Thymus (tissue), 11 donors: ENCODE results near the gene CTBP2. TPM values are rescaled to one million over a fixed set of nuclear protein-coding genes. Genes with fewer than 3 reads are reported as not detected.
A peak's percentile ranks its signal among the peaks of the same experiment; 100 is the strongest.

Experiments used
- DNase-seq, 9 donors: peaks; one replicate each; pipeline ENCODE4 v3.0.0-alpha.2; 2013; ENCODE audit warnings: low spot score in 9 of 9, low read depth in 6 of 9, missing footprints in 1 of 9
- H3K27ac ChIP-seq, 2 donors: one replicate each; pipeline ENCODE4 v1.5.1; 2013; ENCODE audit warnings: control low read depth in 1 of 2, low read depth in 1 of 2, low read length in 1 of 2, mild to moderate bottlenecking in 1 of 2, moderate library complexity in 1 of 2
- H3K27me3 ChIP-seq, 2 donors: one replicate each; pipeline ENCODE4 v1.5.1; 2013; ENCODE audit warnings: low read length in 1 of 2; ENCODE audit not compliant: control insufficient read depth in 2 of 2, insufficient read depth in 1 of 2
- H3K36me3 ChIP-seq, 2 donors: one replicate each; pipeline ENCODE4 v1.5.1; 2013; ENCODE audit warnings: low read length in 1 of 2, mild to moderate bottlenecking in 1 of 2, moderate library complexity in 1 of 2; ENCODE audit not compliant: control insufficient read depth in 2 of 2, insufficient read depth in 2 of 2
- H3K4me1 ChIP-seq, 2 donors: one replicate each; pipeline ENCODE4 v1.5.1; 2013; ENCODE audit warnings: low read length in 2 of 2; ENCODE audit not compliant: control insufficient read depth in 2 of 2, insufficient read depth in 2 of 2
- H3K4me3 ChIP-seq, 2 donors: one replicate each; pipeline ENCODE4 v1.5.1; 2013; ENCODE audit warnings: low read length in 2 of 2, control low read depth in 1 of 2, mild to moderate bottlenecking in 1 of 2
- H3K9me3 ChIP-seq, 2 donors: one replicate each; pipeline ENCODE4 v1.5.1; 2013; ENCODE audit warnings: low read length in 1 of 2, mild to moderate bottlenecking in 1 of 2; ENCODE audit not compliant: control insufficient read depth in 2 of 2, insufficient read depth in 1 of 2
- WGBS: extraction: QIAGEN DNeasy Blood & Tissue Kit; methylation state at CpG from one replicate; pipeline ENCODE4 v1.1.7; 2013; 5-methylcytosine and 5-hydroxymethylcytosine counted together
- polyA plus RNA-seq: library from polyadenylated mRNA; stranded (reverse); fragments of 200-250 nt; gene quantifications from one replicate; pipeline ENCODE4 v1.2.3, GENCODE V29; 2013
- total RNA-seq: library from RNA; stranded (reverse); fragments of 120-200 nt; gene quantifications from one replicate; pipeline ENCODE4 v1.2.4, GENCODE V29; 2013
- donor health status: healthy.

Gene CTBP2
- total and polyA plus RNA-seq, 2 donors = 7.1 to 14.6 TPM

DNA sequence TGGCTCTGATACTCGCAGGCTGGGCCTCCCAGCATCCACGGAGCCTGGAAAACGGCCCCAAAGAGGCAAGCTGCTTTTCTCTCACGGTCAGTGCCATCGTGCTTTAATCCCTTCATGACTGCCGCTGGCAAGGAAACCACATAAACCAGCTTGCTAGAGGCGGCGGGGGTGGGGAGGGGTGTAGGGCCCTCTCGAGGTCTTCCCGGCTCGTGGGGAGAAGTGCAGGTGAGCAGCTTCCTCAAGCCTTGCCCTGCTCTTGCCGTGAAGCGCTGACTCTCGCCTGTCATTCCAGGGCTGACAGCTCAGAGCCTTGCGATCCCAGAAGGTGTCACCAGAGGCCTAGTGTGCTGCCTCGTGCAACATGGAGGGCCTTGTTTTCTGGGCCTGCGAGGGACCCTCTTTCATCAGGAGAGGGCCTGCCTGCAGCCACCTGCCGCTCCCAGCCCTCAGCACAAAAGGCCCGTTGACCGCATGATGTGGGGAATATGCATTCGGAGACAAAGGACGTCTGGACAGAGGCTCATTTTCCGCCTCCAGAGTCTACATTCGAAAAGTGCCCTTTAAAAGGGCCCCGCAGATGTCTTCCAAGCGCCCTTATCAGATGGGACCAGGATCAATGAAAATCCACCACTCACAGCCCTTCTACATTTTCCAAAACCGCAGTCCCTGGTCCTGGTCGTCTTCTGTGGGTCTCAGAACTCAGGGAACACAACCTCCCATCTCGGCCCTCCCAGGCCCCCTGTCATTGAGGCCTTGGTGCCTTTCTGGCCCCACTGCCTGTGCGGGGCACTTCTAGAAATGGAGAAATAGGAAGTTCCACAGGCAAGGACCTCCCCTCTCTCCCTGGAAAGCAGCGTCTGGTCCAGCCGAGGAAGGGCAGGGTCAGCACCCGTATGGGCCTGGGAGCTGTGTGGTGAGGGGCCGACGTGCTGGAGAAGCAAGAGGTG, 159.7 kb downstream of the CTBP2 start:
- DNase-seq = peak in 4 of 9 donors; percentile 16 to 54 (median 25)
- Histone ChIP-seq H3K36me3 (no peaks in the 10 kb centered on the region), H3K4me1 (peaks cover 6 to 7% of the 10 kb centered on the region in 2 donors), H3K9me3 (no peaks in the 10 kb centered on the region), H3K27ac (no peak overlapping the region), H3K27me3 (no peaks in the 10 kb centered on the region), H3K4me3 (no peak overlapping the region)
- WGBS = 55% methylated on average over 35 of the region's 35 CpGs

DNA sequence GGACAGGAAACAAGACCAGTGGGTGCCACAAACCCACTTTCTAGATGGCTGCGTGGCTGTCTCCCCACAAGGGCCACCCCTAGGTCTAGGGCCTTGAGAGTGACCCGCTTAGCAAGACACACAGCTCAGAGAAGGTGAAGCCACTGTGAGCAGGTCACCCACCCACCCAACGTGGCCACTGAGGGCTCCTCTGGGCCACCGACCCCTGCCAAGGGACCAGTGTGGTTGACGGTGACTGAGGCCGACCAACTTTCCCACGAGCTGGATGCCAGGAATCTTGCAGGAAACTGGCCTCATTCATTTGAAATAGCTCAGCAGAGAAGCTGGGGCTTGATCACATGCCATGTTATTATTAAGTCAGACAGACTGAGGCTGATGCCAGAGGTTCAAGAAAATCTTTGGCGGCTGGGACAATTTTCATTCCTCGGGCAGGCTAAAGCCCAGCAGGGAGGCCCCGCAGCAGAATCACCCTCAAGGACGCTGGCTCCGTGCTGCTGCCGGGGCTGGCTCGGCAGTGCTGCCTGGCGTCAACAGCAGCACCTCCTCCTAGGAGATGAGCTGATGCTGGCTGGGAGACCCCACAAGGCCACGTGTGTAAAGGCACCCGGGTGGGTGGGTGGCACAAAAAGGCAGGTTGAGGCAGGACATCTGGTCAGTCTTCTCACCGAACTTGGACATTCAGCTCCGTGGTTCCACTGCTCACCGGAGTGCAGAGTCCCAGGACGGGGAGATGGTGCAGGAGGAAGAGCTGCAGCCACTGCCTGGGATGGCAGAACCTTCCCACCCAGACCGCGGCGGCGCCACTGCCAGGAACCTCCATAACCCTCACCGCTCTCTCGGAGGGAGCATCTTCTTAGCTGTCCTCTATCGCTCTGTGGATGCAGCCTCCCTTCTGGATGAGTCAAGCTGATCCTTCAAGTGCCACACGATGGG, 160.7 kb downstream of the CTBP2 start:
- no peak overlapping the region for H3K27ac ChIP-seq
- 93% methylated on average over 29 of the region's 29 CpGs for WGBS
- no peaks in the 10 kb centered on the region for H3K36me3 ChIP-seq
- peaks cover 6 to 7% of the 10 kb centered on the region in 2 donors for H3K4me1 ChIP-seq
- H3K9me3 ChIP-seq = no peaks in the 10 kb centered on the region
- H3K4me3 ChIP-seq = no peak overlapping the region
- DNase-seq = no peak
- H3K27me3 ChIP-seq = no peaks in the 10 kb centered on the region

DNA sequence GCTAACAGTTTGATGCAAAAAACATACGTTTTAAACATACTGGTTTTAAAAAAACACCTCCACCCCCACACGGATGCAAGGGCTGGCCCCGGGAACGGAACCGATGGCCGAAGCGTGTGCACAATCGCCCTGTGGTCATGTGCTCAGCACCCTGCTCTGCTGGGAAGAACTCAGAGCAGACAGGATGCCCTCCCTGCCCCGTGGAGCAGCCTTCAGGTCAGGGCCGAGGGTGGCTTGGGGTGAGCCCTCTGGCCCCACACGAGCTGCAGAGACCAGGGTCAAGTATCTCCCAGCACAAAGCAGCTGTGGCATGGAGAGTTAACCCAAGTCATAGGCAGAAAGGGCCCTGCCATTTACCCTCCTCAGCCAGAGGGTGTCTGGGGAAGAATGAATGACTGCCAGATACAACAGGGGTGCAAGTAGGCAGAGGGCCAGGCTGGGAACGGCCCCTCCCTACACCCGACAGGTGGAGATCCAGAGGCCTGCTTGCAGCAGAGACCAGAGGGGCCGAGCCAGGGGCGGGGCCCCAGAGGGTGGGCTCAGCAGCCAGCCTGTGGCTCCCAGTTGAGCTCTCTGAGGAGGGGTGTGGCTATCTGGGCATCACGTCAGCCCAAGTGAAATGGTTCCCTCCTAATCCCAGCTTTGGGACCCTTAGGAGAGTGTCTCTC, 161.6 kb downstream of the CTBP2 start:
- no peaks in the 10 kb centered on the region for H3K27me3 ChIP-seq
- 96% methylated on average over 16 of the region's 16 CpGs for WGBS
- DNase-seq = no peak
- H3K36me3 ChIP-seq = no peaks in the 10 kb centered on the region
- no peaks in the 10 kb centered on the region for H3K9me3 ChIP-seq
- H3K4me3 ChIP-seq = no peak overlapping the region
- H3K27ac ChIP-seq = no peak overlapping the region
- peaks cover 6 to 7% of the 10 kb centered on the region in 2 donors for H3K4me1 ChIP-seq

DNA sequence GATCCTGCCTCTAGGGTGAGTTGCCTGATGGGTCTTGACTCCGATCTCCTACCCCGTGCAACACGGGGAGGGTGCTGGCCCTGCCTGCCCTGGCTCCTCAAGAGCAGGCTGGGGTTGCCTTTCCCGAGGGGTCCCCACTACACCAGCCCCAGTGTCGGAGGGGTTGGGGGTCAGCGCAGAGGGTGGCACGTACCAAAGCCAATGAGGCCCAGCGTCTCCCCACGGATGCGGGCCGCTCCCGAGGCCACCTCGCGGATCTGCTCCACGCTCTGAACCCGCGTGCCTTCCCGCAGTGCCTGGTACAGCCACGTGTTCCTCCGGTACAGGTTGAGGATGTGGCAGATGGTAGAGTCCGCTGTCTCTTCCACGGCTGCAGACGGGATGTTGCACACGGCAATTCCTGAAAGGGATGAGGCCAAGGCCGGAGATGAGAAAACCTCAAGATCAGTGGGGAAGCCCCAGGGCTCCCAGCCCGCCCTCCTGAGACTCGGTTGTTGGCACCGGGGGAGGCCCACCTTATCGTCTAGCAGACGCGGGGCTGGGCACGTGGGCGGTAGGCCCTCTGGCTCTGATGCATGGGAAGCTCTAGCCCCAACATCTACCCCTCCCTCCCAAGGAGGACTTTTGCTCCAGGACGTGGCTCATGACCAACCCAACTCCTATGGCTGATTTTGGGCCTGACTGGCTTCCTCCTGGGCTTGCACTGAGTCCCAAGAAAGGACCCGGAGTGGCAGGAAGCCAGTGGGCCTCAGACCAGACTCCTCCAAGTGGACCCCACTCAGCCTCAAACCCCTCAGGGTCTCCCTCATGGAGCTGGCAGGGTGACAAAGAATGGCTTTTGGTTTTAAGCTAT, 162.4 kb downstream of the CTBP2 start:
- Histone ChIP-seq H3K36me3 (no peaks in the 10 kb centered on the region), H3K9me3 (no peaks in the 10 kb centered on the region), H3K27ac (no peak overlapping the region), H3K4me3 (no peak overlapping the region), H3K4me1 (peaks cover 6 to 7% of the 10 kb centered on the region in 2 donors), H3K27me3 (no peaks in the 10 kb centered on the region)
- WGBS = 96% methylated on average over 35 of the region's 35 CpGs
- no peak for DNase-seq

DNA sequence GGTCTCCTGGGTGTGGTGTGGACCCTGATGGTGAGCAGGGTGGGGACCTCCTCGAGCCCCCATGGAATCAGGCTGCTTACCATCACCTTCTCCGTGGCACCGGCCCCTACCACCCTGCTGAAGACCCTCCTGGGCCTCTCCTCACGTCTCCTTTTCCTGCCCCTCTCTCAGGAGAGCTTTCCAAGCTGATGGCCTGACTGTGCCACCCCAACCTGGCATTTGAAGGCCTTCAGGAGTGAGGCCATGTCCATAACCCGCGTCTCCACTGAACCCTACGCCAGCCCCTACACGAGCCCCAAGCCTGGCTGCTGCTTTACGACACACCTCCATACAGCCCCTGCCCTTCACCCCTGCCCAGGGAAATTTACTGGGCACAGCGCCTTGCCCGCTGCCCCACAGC, 163.1 kb downstream of the CTBP2 start:
- 98% methylated on average over 11 of the region's 11 CpGs for WGBS
- no peak overlapping the region for H3K4me3 ChIP-seq
- DNase-seq = no peak
- H3K36me3 ChIP-seq = no peaks in the 10 kb centered on the region
- H3K27me3 ChIP-seq = no peaks in the 10 kb centered on the region
- no peaks in the 10 kb centered on the region for H3K9me3 ChIP-seq
- H3K4me1 ChIP-seq = peaks cover 6 to 7% of the 10 kb centered on the region in 2 donors
- H3K27ac ChIP-seq = no peak overlapping the region

DNA sequence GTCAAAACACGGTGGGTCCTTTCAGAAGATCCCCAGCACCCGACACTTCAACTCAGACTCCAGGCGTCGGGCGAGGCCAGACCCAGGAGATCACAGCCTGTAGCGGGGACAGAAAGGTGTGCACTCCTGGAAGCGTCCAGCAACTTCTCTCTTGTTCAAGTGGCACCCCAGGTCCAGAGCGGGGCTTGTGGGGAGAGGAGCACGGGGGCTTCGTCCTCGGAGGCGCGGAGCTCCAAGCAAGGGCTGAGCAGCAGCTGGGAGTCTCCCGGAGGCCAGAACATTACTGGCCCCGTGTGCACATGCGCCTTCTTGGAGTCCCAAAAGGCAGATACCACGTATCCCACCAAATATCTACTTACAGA, 163.5 kb downstream of the CTBP2 start:
- DNase-seq = no peak
- no peaks in the 10 kb centered on the region for H3K27me3 ChIP-seq
- H3K9me3 ChIP-seq = no peaks in the 10 kb centered on the region
- no peak overlapping the region for H3K4me3 ChIP-seq
- peaks cover 6 to 7% of the 10 kb centered on the region in 2 donors for H3K4me1 ChIP-seq
- no peaks in the 10 kb centered on the region for H3K36me3 ChIP-seq
- H3K27ac ChIP-seq = no peak overlapping the region
- WGBS = 97% methylated on average over 17 of the region's 17 CpGs

DNA sequence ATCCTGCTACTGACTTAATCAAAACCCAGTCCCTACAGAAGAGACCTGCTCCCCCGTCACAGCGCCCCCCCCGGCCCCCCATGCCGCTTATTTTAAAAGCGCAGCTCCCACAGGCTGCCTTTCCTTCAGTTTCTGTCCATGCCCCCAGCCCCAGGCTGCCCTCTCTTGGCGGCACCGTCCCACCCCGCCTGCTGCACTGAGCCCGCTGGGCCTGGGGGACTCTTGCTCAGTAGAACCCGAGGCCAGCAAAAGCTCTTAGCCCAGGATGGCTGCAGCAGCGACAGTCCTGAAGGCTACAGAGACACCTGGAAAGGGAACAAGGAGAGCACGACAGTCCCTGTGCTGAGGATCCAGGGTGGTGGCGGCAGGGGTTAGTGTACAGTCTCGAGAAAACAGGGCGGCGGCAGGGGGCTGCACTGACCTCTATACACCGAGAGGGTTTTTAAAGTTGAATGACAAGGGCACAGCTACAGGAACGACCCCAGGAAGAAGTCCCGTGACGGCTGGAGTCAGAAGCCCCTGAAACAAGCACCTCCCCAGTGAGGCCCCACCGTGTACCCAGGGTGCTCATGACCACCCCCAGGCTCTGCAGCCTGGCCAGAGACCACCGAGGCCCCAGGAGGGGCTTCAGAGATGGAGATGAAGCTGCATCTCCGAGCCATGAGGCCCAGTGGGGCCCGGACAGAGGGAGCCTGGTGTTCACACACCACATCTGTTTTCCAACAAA, 164.1 kb downstream of the CTBP2 start:
- Histone ChIP-seq H3K27me3 (no peaks in the 10 kb centered on the region), H3K4me1 (peaks cover 6 to 7% of the 10 kb centered on the region in 2 donors), H3K4me3 (no peak overlapping the region), H3K36me3 (peaks cover under 1 to 3% of the 10 kb centered on the region in 2 donors), H3K27ac (no peak overlapping the region), H3K9me3 (no peaks in the 10 kb centered on the region)
- WGBS = 93% methylated on average over 24 of the region's 24 CpGs
- DNase-seq = no peak

DNA sequence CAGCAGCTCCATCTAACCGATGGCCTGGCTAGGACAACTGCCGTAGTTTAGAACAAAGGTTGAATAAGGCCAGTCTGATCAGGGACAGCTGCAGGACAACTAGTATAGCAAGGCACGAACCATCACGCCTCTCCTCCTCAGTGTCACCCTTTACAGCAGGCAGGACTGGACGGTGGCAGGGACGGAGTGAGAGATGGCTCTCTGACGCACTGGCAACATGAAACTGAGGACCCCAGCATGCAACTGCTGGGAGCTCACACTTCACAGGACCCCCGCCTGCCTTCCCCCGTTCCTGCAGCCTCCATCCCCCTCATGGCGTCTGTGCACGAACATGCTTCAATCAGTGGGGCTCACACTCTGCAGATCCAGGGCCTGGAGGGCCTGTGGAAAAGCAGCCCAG, 164.8 kb downstream of the CTBP2 start:
- Histone ChIP-seq H3K36me3 (peaks cover 7 to 9% of the 10 kb centered on the region in 2 donors), H3K4me1 (peaks cover 5 to 6% of the 10 kb centered on the region in 2 donors)

More for the DNA sequence above, 164.8 kb downstream of the CTBP2 start:
- DNase-seq = no peak
- Histone ChIP-seq H3K27ac (no peak overlapping the region), H3K9me3 (no peaks in the 10 kb centered on the region), H3K27me3 (no peaks in the 10 kb centered on the region), H3K4me3 (no peak overlapping the region)
- 97% methylated on average over 11 of the region's 11 CpGs for WGBS
